Measurements from ENCODE around the gene ZNF622. TPM values are rescaled to one million over a fixed set of nuclear protein-coding genes. Genes with fewer than 3 reads are reported as not detected.

The ZNF622 gene
- total RNA-seq: 10 to 100 TPM; 35.6 to 35.9 TPM

- H3K4me1 Mint-ChIP-seq (ENCODE audit: low read depth): peaks cover 74% of the 10 kb centered on the region
- no peaks in the 10 kb centered on the region for H3K9me3 Mint-ChIP-seq
- intact Hi-C loops (cut with micrococcal nuclease): loop anchor here (5.0 kb wide), 3 partner anchors 87 to 1883 kb away; partner anchors contain the start of gene OTULINL
- peak within 1 kb of the TSS; percentile 96 for H3K27ac Mint-ChIP-seq
- H3K27me3 Mint-ChIP-seq: no peaks in the 10 kb centered on the region
- peak within 1 kb of the TSS; percentile 98 for H3K4me3 Mint-ChIP-seq
- peaks cover 45% of the 10 kb centered on the region for H3K36me3 Mint-ChIP-seq
- ChIA-PET POLR2A (interaction anchor here (1.0 kb wide), 1 partner anchor 10 kb away, joined by 3 read pairs; no protein-coding TSS in a partner anchor), CTCF (interaction anchor here (1.0 to 5.3 kb wide), 2 partner anchors 9 to 16 kb away, joined by 3 to 38 read pairs; no protein-coding TSS in a partner anchor)
- DNase-seq: peak; percentile 92
Measured at GRCh38 chr5:16465544-16466432, at the start of gene ZNF622. Gene ZNF622 (minus strand): TSS chr5:16465800. CDS start chr5:16465665, 135 bp downstream.

- POLR2A ChIA-PET: no interaction called here
- DNase-seq: no peak
- CTCF ChIA-PET: no interaction called here
- no peaks in the 10 kb centered on the region for H3K27me3 Mint-ChIP-seq
- H3K4me3 Mint-ChIP-seq: no peak overlapping the region
- intact Hi-C loops (cut with micrococcal nuclease): no loop called here
- no peak overlapping the region for H3K27ac Mint-ChIP-seq
- no peaks in the 10 kb centered on the region for H3K36me3 Mint-ChIP-seq
- H3K4me1 Mint-ChIP-seq (ENCODE audit: low read depth): no peaks in the 10 kb centered on the region
- H3K9me3 Mint-ChIP-seq: no peaks in the 10 kb centered on the region
Measured at GRCh38 chr5:16510098-16510497, 44.5 kb upstream of the ZNF622 start.

- H3K27me3 Mint-ChIP-seq: no peaks in the 10 kb centered on the region
- H3K36me3 Mint-ChIP-seq: no peaks in the 10 kb centered on the region
- no peaks in the 10 kb centered on the region for H3K9me3 Mint-ChIP-seq
- intact Hi-C loops (cut with micrococcal nuclease): no loop called here
- no peaks in the 10 kb centered on the region for H3K4me1 Mint-ChIP-seq (ENCODE audit: low read depth)
- H3K4me3 Mint-ChIP-seq: no peak overlapping the region
- POLR2A ChIA-PET: no interaction called here
- no peak for DNase-seq
- H3K27ac Mint-ChIP-seq: no peak overlapping the region
- CTCF ChIA-PET: no interaction called here
Measured at GRCh38 chr5:16508730-16509531, 43.3 kb upstream of the ZNF622 start.

GRCh38 chr5:16507716-16508115 lies 42.1 kb upstream of the ZNF622 start:
- Mint-ChIP-seq H3K4me3 (no peak overlapping the region), H3K27ac (no peak overlapping the region), H3K9me3 (no peaks in the 10 kb centered on the region), H3K27me3 (no peaks in the 10 kb centered on the region), H3K36me3 (no peaks in the 10 kb centered on the region), H3K4me1 (ENCODE audit: low read depth) (no peaks in the 10 kb centered on the region)
- DNase-seq: no peak
- intact Hi-C loops (cut with micrococcal nuclease): no loop called here
- ChIA-PET CTCF (interaction anchor here (1.5 kb wide), 1 partner anchor 52 kb away, joined by 5 read pairs; no protein-coding TSS in a partner anchor), POLR2A (no interaction called here)

GRCh38 chr5:16505904-16506303 lies 40.3 kb upstream of the ZNF622 start:
- Mint-ChIP-seq H3K9me3 (no peaks in the 10 kb centered on the region), H3K4me3 (no peak overlapping the region), H3K27ac (no peak overlapping the region), H3K4me1 (ENCODE audit: low read depth) (no peaks in the 10 kb centered on the region), H3K27me3 (no peaks in the 10 kb centered on the region), H3K36me3 (no peaks in the 10 kb centered on the region)
- ChIA-PET POLR2A (no interaction called here), CTCF (interaction anchor here (1.5 kb wide), 1 partner anchor 51 kb away, joined by 5 read pairs; no protein-coding TSS in a partner anchor)
- no peak for DNase-seq
- intact Hi-C loops (cut with micrococcal nuclease): no loop called here

GRCh38 chr5:16505140-16505891 lies 39.7 kb upstream of the ZNF622 start:
- intact Hi-C loops (cut with micrococcal nuclease): no loop called here
- H3K4me1 Mint-ChIP-seq (ENCODE audit: low read depth): no peaks in the 10 kb centered on the region
- no peak overlapping the region for H3K27ac Mint-ChIP-seq
- no peak overlapping the region for H3K4me3 Mint-ChIP-seq
- peaks cover 2% of the 10 kb centered on the region for H3K9me3 Mint-ChIP-seq
- ChIA-PET CTCF (no interaction called here), POLR2A (no interaction called here)
- DNase-seq: no peak
- no peaks in the 10 kb centered on the region for H3K27me3 Mint-ChIP-seq
- H3K36me3 Mint-ChIP-seq: no peaks in the 10 kb centered on the region

- POLR2A ChIA-PET: no interaction called here
- intact Hi-C loops (cut with micrococcal nuclease): no loop called here
- CTCF ChIA-PET: interaction anchor here (1.0 kb wide), 1 partner anchor 46 kb away, joined by 3 read pairs; no protein-coding TSS in a partner anchor
- DNase-seq: no peak
- Mint-ChIP-seq H3K27me3 (no peaks in the 10 kb centered on the region), H3K4me3 (no peak overlapping the region), H3K36me3 (no peaks in the 10 kb centered on the region), H3K27ac (no peak overlapping the region), H3K9me3 (peaks cover 7% of the 10 kb centered on the region), H3K4me1 (ENCODE audit: low read depth) (no peaks in the 10 kb centered on the region)
Measured at GRCh38 chr5:16504571-16504970, 39.0 kb upstream of the ZNF622 start.

- ChIA-PET CTCF (no interaction called here), POLR2A (no interaction called here)
- Mint-ChIP-seq H3K27ac (no peak overlapping the region), H3K4me1 (ENCODE audit: low read depth) (no peaks in the 10 kb centered on the region), H3K4me3 (no peak overlapping the region), H3K36me3 (peaks cover under 1% of the 10 kb centered on the region), H3K27me3 (no peaks in the 10 kb centered on the region), H3K9me3 (peaks cover 12% of the 10 kb centered on the region)
- intact Hi-C loops (cut with micrococcal nuclease): no loop called here
- no peak for DNase-seq
Measured at GRCh38 chr5:16502866-16503265, 37.3 kb upstream of the ZNF622 start.

GRCh38 chr5:16500024-16500423 lies 34.4 kb upstream of the ZNF622 start:
- H3K4me3 Mint-ChIP-seq: no peak overlapping the region
- H3K9me3 Mint-ChIP-seq: peaks cover 39% of the 10 kb centered on the region
- H3K27me3 Mint-ChIP-seq: no peaks in the 10 kb centered on the region
- DNase-seq: no peak
- H3K4me1 Mint-ChIP-seq (ENCODE audit: low read depth): no peaks in the 10 kb centered on the region
- H3K36me3 Mint-ChIP-seq: peaks cover 9% of the 10 kb centered on the region
- POLR2A ChIA-PET: no interaction called here
- intact Hi-C loops (cut with micrococcal nuclease): no loop called here
- CTCF ChIA-PET: no interaction called here
- no peak overlapping the region for H3K27ac Mint-ChIP-seq

GRCh38 chr5:16497546-16497945 lies 31.9 kb upstream of the ZNF622 start:
- POLR2A ChIA-PET: no interaction called here
- Mint-ChIP-seq H3K27me3 (no peaks in the 10 kb centered on the region), H3K4me3 (no peak overlapping the region), H3K4me1 (ENCODE audit: low read depth) (peaks cover 3% of the 10 kb centered on the region), H3K36me3 (peaks cover 18% of the 10 kb centered on the region), H3K9me3 (peaks cover 48% of the 10 kb centered on the region), H3K27ac (no peak overlapping the region)
- CTCF ChIA-PET: interaction anchor here (1.0 kb wide), 1 partner anchor 52 kb away, joined by 3 read pairs; no protein-coding TSS in a partner anchor
- no peak for DNase-seq
- intact Hi-C loops (cut with micrococcal nuclease): no loop called here

- Mint-ChIP-seq H3K4me3 (no peak overlapping the region), H3K9me3 (peaks cover 38% of the 10 kb centered on the region), H3K36me3 (peaks cover 18% of the 10 kb centered on the region), H3K27me3 (no peaks in the 10 kb centered on the region), H3K27ac (no peak overlapping the region), H3K4me1 (ENCODE audit: low read depth) (peaks cover 5% of the 10 kb centered on the region)
- POLR2A ChIA-PET: no interaction called here
- intact Hi-C loops (cut with micrococcal nuclease): no loop called here
- DNase-seq: no peak
- CTCF ChIA-PET: no interaction called here
Measured at GRCh38 chr5:16493261-16493660, 27.7 kb upstream of the ZNF622 start.
